ENCODE results near the gene ENTR1. TPM values are rescaled to one million over a fixed set of nuclear protein-coding genes. Genes with fewer than 3 reads are reported as not detected.

ENTR1 gene
- total RNA-seq, 1 donor from 2014 or later, result 27.7 TPM

DNA sequence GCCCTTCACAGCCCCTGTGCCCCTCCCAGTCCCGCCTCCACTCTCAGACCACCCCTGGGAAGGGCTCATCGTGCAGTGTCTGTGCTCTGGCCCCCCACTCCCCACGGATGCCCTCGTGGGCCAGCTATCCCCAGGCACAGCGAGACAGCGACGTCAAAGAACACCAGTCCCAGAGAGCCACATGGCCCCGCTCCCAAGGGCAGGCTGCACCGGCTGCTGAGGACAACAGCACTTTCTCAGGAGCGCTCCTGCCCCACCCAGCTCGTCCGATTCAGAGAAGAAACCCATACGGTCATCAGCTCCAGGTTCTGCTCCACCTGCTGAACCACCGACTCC, 5.6 kb downstream of the ENTR1 start:
- Histone ChIP-seq H3K4me1 (peaks cover 8 to 9% of the 10 kb centered on the region in 2 donors), H3K27me3 (no peaks in the 10 kb centered on the region), H3K4me3 (no peak overlapping the region), H3K27ac (no peak overlapping the region), H3K9me3 (no peaks in the 10 kb centered on the region), H3K36me3 (peaks cover 27 to 41% of the 10 kb centered on the region in 2 donors)
- DNase-seq (ENCODE audit: low spot score in 2 of 2), result no peak
- TF ChIP-seq, protein P1, sequence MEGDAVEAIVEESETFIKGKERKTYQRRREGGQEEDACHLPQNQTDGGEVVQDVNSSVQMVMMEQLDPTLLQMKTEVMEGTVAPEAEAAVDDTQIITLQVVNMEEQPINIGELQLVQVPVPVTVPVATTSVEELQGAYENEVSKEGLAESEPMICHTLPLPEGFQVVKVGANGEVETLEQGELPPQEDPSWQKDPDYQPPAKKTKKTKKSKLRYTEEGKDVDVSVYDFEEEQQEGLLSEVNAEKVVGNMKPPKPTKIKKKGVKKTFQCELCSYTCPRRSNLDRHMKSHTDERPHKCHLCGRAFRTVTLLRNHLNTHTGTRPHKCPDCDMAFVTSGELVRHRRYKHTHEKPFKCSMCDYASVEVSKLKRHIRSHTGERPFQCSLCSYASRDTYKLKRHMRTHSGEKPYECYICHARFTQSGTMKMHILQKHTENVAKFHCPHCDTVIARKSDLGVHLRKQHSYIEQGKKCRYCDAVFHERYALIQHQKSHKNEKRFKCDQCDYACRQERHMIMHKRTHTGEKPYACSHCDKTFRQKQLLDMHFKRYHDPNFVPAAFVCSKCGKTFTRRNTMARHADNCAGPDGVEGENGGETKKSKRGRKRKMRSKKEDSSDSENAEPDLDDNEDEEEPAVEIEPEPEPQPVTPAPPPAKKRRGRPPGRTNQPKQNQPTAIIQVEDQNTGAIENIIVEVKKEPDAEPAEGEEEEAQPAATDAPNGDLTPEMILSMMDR (IDR thresholded peaks at IDR 0.05), result no peak
- intact Hi-C loops (cut with DNase I), result loop anchor here (5.0 kb wide), 1 partner anchor 77 kb away; the partner anchor contains the start of gene GPSM1

DNA sequence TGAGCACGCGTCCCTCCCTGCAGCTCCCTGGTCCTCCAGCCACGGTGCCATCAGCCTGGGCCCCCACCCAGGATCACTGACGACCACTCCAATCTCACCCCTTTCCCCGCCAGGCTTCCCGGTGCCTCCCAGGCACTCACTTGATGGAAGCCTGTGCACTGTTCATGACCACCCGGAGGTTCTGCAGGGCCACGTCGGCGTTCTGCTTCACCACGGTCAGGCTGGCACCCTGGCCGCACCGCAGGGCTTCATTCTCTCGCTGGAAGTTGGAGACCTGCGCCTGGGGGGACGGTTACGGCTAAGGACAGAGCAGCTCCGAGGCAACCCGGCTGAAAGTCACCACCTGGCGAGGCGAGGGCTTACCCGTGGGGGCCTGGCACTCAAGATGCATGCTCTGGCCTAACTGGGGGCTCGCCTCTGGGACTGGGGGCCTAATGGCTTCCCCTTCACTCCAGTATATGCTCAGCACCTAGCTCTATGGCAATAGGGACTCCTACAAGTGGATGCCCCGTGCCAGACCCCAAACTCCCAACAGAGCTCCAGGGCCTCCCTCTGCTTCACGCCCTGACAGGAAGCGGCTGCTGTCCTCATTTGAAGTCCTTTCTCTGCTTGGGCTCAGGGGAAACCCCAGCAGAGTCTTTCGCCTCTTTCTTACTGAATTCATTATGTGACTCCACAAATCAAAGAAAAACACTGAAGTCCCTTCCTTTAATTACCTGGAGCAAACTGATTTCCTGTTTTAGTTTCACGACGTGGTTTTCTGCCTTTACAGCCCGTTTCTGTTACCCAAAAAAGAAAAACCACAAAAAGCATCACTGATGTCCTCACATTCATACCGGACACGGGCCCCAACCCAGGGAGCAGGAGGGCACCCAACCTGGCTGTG, 6.3 kb downstream of the ENTR1 start:
- no peaks in the 10 kb centered on the region for H3K9me3 ChIP-seq
- TF ChIP-seq, protein P1 (IDR thresholded peaks at IDR 0.05), result no peak
- H3K36me3 ChIP-seq, result peaks cover 27 to 41% of the 10 kb centered on the region in 2 donors
- no peak overlapping the region for H3K4me3 ChIP-seq
- peaks cover 6 to 8% of the 10 kb centered on the region in 2 donors for H3K4me1 ChIP-seq
- H3K27me3 ChIP-seq, result no peaks in the 10 kb centered on the region
- intact Hi-C loops (cut with DNase I), result loop anchor here (5.0 kb wide), 1 partner anchor 77 kb away; the partner anchor contains the start of gene GPSM1
- DNase-seq (ENCODE audit: low spot score in 2 of 2), result no peak
- no peak overlapping the region for H3K27ac ChIP-seq

DNA sequence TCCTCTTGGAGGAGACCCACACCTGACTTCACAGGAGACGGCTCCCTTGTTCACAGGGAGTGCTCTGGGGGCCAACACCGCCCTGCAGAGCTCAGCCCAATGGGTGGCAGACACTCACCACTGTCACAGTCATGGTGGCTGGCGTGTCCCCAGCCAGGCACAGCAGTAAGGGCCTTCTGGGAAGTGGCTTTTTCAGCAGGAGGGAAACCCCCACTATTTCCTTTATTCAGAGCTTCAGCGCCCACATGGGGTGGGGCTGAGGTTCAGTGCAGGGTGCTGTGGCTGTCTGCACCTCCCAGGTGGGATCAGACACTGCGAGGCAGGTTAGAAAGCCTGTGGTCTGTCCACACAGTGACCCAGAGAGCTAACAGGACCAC, 6.9 kb downstream of the ENTR1 start:
- TF ChIP-seq, protein P1 (IDR thresholded peaks at IDR 0.05), result no peak
- Histone ChIP-seq H3K4me1 (peaks cover 10 to 12% of the 10 kb centered on the region in 2 donors), H3K4me3 (no peak overlapping the region), H3K27ac (no peak overlapping the region), H3K9me3 (no peaks in the 10 kb centered on the region), H3K27me3 (no peaks in the 10 kb centered on the region), H3K36me3 (peaks cover 27 to 41% of the 10 kb centered on the region in 2 donors)
- intact Hi-C loops (cut with DNase I), result loop anchor here (5.0 kb wide), 1 partner anchor 76 kb away; the partner anchor contains the start of gene GPSM1
- no peak for DNase-seq (ENCODE audit: low spot score in 2 of 2)

DNA sequence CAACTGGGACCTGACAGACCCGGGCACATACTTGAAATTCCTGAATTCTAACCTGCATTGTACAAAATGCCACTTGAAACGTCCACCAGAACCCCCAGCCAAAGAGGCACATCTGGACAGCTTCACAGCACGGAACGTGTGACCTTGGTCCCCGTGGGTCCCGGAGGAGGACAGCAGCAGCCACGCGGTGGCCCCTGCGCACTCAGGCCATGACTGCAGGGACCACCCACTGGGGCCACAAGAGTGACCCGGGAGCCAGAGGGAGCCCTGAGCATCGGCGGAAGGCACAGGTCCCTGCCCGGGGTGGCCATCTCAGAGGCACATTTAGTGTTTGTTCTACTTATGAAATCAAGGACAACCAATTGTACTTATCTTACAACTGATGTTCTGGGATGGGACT, 8.3 kb downstream of the ENTR1 start:
- peaks cover 10 to 13% of the 10 kb centered on the region in 2 donors for H3K4me1 ChIP-seq
- H3K4me3 ChIP-seq, result no peak overlapping the region
- H3K27me3 ChIP-seq, result no peaks in the 10 kb centered on the region
- TF ChIP-seq, protein P1 (IDR thresholded peaks at IDR 0.05), result no peak
- DNase-seq (ENCODE audit: low spot score in 2 of 2), result no peak
- peaks cover 29 to 46% of the 10 kb centered on the region in 2 donors for H3K36me3 ChIP-seq
- H3K9me3 ChIP-seq, result no peaks in the 10 kb centered on the region
- H3K27ac ChIP-seq, result no peak overlapping the region
- intact Hi-C loops (cut with DNase I), result loop anchor here (5.0 kb wide), 1 partner anchor 75 kb away; the partner anchor contains the start of gene GPSM1

DNA sequence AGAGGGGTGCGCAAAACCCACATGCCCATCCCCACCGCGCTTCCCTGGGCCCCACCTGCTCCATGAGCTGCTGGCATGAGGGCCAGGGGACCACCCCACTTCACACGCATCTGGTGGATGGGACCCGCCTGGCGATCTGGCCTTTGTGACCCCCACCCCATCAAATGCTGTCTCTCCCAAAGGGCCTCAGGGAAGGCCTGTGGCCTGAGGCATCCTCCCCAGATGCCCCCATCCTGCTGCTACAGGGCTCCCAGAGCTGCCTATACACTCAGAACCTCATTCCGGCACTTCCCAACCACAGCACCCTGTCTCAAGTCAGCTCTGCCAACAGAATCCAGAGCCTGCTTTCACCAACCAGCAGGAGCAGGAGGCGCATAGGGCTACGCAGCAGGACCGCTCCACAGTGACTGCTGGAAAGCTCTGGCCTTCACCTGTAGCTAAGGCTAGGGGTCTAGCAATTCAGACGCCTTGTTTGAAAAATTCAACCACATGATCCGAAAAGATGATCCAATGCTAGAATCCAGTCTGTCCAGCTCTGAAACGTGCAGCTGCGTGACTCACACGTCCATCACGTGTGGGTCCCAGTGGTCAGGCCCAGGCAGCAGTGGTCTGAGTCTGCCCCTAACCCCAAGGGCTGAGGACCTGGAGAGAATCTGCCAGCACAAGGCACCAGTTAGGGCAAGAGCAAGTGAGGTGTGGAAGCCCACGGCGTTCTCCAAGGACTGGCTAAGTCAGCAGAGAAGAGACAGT, 9.1 kb downstream of the ENTR1 start:
- peaks cover 26 to 46% of the 10 kb centered on the region in 2 donors for H3K36me3 ChIP-seq
- no peaks in the 10 kb centered on the region for H3K27me3 ChIP-seq
- no peak overlapping the region for H3K27ac ChIP-seq
- no peak overlapping the region for H3K4me3 ChIP-seq
- peaks cover 10 to 13% of the 10 kb centered on the region in 2 donors for H3K4me1 ChIP-seq
- TF ChIP-seq, protein P1 (IDR thresholded peaks at IDR 0.05), result no peak
- H3K9me3 ChIP-seq, result no peaks in the 10 kb centered on the region
- no peak for DNase-seq (ENCODE audit: low spot score in 2 of 2)
- intact Hi-C loops (cut with DNase I), result loop anchor here (5.0 kb wide), 1 partner anchor 74 kb away; the partner anchor contains the start of gene GPSM1

Data from ascending aorta (tissue), 2 donors.